Natural killer cell treated with Interleukin-12 subunit alpha and Interleukin-12 subunit beta and Interleukin-15 and Interleukin-18, amount 100 ng/mL, for 72 hours (primary cell): ENCODE data around the gene GPX2. TPM values are rescaled to one million over a fixed set of nuclear protein-coding genes. Genes with fewer than 3 reads are reported as not detected.
"Not testable (repeated sequence)": the region's sequence is repeated elsewhere in the genome, so short reads cannot be mapped to it uniquely, and the experiment has no call there.

Source experiments
- ATAC-seq, 2 donors: fragments of 150-1000 bp; cut with Tn5 transposase in 1 of 2; sonication (Bioruptor Pico), chemical (Tn5 transposase) in 1 of 2; 2 replicates each; pipeline ENCODE4 v1.10.0; 2021
- DNase-seq: peaks from one replicate; pipeline ENCODE4 v3.0.0; 2022; ENCODE audit warnings: low spot score
- H3K27ac Mint-ChIP-seq, 2 donors: 1 replicate in 1 of 2; 2 replicates in 1 of 2; pipeline ENCODE4 v1.8.0; 2022; ENCODE audit warnings: mixed read lengths in 2 of 2, mild to moderate bottlenecking in 1 of 2, moderate library complexity in 1 of 2
- H3K27me3 Mint-ChIP-seq, 2 donors: 1 replicate in 1 of 2; 2 replicates in 1 of 2; pipeline ENCODE4 v1.8.0; 2022; ENCODE audit warnings: mixed read lengths in 2 of 2
- H3K36me3 Mint-ChIP-seq: one replicate; pipeline ENCODE4 v1.8.0; 2022; ENCODE audit warnings: mixed read lengths
- H3K4me1 Mint-ChIP-seq, 2 donors: 1 replicate in 1 of 2; 2 replicates in 1 of 2; pipeline ENCODE4 v1.8.0; 2022; ENCODE audit warnings: low read depth in 2 of 2, mixed read lengths in 2 of 2, mild to moderate bottlenecking in 1 of 2
- H3K4me3 Mint-ChIP-seq: one replicate; pipeline ENCODE4 v1.8.0; 2022; ENCODE audit warnings: mixed read lengths
- H3K9me3 Mint-ChIP-seq: 2 replicates; pipeline ENCODE4 v1.8.0; 2022; ENCODE audit warnings: mixed read lengths
- total RNA-seq, 2 donors: library from RNA; stranded (reverse); gene quantifications; one replicate each; pipeline ENCODE4 v1.2.3, GENCODE V29; 2022

The GPX2 gene
- total RNA-seq, 2 donors from 2014 or later = not detected

GRCh38 chr14:64926398-64926995 is 16.0 kb downstream of the GPX2 start:
- H3K27me3 Mint-ChIP-seq = no peaks in the 10 kb centered on the region
- H3K27ac Mint-ChIP-seq = no peak overlapping the region
- peaks cover 6 to 12% of the 10 kb centered on the region in 2 donors for H3K4me1 Mint-ChIP-seq
- peaks cover 10% of the 10 kb centered on the region for H3K36me3 Mint-ChIP-seq
- H3K9me3 Mint-ChIP-seq = no peaks in the 10 kb centered on the region
- DNase-seq = no peak
- ATAC-seq = no peak
- peak overlapping the region; percentile 7 for H3K4me3 Mint-ChIP-seq

GRCh38 chr14:64923015-64923414 is 19.5 kb downstream of the GPX2 start:
- H3K27me3 Mint-ChIP-seq = no peaks in the 10 kb centered on the region
- ATAC-seq (no peak), DNase-seq (no peak)
- no peaks in the 10 kb centered on the region for H3K9me3 Mint-ChIP-seq
- no peak overlapping the region for H3K4me3 Mint-ChIP-seq
- H3K4me1 Mint-ChIP-seq = peaks cover 13 to 21% of the 10 kb centered on the region in 2 donors
- H3K36me3 Mint-ChIP-seq = peaks cover 10% of the 10 kb centered on the region
- no peak overlapping the region for H3K27ac Mint-ChIP-seq

GRCh38 chr14:64920465-64920864 is 22.1 kb downstream of the GPX2 start:
- Mint-ChIP-seq H3K36me3 (peaks cover 6% of the 10 kb centered on the region), H3K9me3 (no peaks in the 10 kb centered on the region), H3K27ac (peak overlapping the region in 1 of 2 donors; percentile 36), H3K4me3 (no peak overlapping the region), H3K27me3 (no peaks in the 10 kb centered on the region), H3K4me1 (peaks cover 26 to 37% of the 10 kb centered on the region in 2 donors)
- DNase-seq (no peak), ATAC-seq (no peak)

- Mint-ChIP-seq H3K4me1 (peaks cover 33 to 45% of the 10 kb centered on the region in 2 donors), H3K4me3 (no peak overlapping the region), H3K27me3 (no peaks in the 10 kb centered on the region), H3K36me3 (peaks cover 4% of the 10 kb centered on the region), H3K9me3 (no peaks in the 10 kb centered on the region), H3K27ac (no peak overlapping the region)
- ATAC-seq (no peak), DNase-seq (no peak)
Observed at GRCh38 chr14:64919618-64920017, 22.9 kb downstream of the GPX2 start.

GRCh38 chr14:64919215-64919614 is 23.3 kb downstream of the GPX2 start:
- H3K27ac Mint-ChIP-seq = no peak overlapping the region
- DNase-seq (no peak), ATAC-seq (no peak)
- no peak overlapping the region for H3K4me3 Mint-ChIP-seq
- peaks cover under 1% of the 10 kb centered on the region for H3K36me3 Mint-ChIP-seq
- peaks cover 34 to 47% of the 10 kb centered on the region in 2 donors for H3K4me1 Mint-ChIP-seq
- no peaks in the 10 kb centered on the region for H3K9me3 Mint-ChIP-seq
- no peaks in the 10 kb centered on the region for H3K27me3 Mint-ChIP-seq

DNA sequence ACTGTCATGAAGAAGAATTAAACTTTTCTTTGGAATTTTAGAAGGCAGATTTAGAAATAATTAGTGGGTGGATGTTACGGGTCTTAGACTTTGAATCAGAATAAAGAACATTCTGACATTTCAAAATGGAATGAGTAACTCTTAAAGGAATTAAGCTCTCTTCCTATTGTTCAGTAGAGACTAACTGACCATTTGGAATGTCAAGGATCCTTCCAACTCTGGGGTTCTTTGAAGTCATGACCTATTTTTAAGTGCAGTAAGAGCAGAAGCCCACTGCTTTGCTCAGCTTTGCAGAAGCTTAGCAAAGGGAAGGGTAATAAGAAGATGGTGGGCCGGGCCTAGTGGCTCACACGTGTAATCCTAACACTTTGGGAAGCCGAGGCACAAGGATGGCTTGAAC is 24.3 kb downstream of the GPX2 start:
- no peak overlapping the region for H3K4me3 Mint-ChIP-seq
- peaks cover 38 to 53% of the 10 kb centered on the region in 2 donors for H3K4me1 Mint-ChIP-seq
- H3K36me3 Mint-ChIP-seq = no peaks in the 10 kb centered on the region
- DNase-seq (no peak), ATAC-seq (no peak)
- H3K9me3 Mint-ChIP-seq = no peaks in the 10 kb centered on the region
- H3K27ac Mint-ChIP-seq = peak overlapping the region; percentile 11 to 32
- no peaks in the 10 kb centered on the region for H3K27me3 Mint-ChIP-seq

DNA sequence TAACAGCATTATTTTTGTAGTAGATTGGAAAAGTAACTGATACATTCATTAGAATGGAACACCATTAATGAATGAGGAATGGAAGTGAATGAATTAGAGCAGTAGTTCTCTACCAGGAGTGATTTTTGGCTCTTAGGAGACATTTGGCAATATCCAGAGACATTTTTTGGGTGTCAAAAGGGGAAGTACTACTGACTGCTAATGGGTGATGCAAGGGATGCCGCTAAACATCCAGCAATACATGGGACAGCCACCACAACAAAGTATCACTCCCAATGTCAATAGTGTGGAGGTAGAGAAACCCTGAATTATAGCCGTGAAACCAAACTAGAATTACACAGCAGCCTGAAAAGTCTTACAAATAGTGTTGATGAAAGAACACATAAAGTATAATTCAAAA is 26.7 kb downstream of the GPX2 start:
- Mint-ChIP-seq H3K4me1 (peaks cover 34 to 53% of the 10 kb centered on the region in 2 donors), H3K36me3 (no peaks in the 10 kb centered on the region), H3K4me3 (peak overlapping the region; percentile 97), H3K27me3 (peaks cover 0 to 2% of the 10 kb centered on the region in 2 donors), H3K27ac (peak overlapping the region; percentile 97 to 99), H3K9me3 (no peaks in the 10 kb centered on the region)
- ATAC-seq (no peak), DNase-seq (no peak)

DNA sequence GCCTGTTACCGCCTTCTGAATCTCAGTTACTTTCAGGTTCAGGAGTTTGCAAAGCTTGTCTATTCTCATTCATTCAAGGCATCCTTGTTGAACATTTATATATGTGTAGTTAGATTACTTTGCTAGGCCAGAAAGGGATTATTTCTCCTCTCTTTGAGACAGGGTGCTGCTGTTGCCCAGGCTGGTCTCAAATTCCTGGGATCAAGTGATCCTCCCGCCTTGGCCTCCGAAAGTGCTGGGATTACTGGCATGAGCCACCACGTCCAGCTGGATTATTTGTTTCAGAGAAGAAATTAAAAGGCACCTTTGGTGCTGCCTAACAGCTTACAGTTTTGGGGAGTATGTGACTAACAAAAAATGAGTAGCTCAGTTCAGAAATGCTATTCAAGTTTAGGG is 27.5 kb downstream of the GPX2 start:
- H3K4me3 Mint-ChIP-seq = peak overlapping the region; percentile 97
- H3K9me3 Mint-ChIP-seq = no peaks in the 10 kb centered on the region
- H3K27me3 Mint-ChIP-seq = peaks cover 0 to 2% of the 10 kb centered on the region in 2 donors
- H3K4me1 Mint-ChIP-seq = peaks cover 30 to 46% of the 10 kb centered on the region in 2 donors
- no peaks in the 10 kb centered on the region for H3K36me3 Mint-ChIP-seq
- DNase-seq (no peak), ATAC-seq (no peak)
- peak overlapping the region; percentile 97 to 99 for H3K27ac Mint-ChIP-seq

DNA sequence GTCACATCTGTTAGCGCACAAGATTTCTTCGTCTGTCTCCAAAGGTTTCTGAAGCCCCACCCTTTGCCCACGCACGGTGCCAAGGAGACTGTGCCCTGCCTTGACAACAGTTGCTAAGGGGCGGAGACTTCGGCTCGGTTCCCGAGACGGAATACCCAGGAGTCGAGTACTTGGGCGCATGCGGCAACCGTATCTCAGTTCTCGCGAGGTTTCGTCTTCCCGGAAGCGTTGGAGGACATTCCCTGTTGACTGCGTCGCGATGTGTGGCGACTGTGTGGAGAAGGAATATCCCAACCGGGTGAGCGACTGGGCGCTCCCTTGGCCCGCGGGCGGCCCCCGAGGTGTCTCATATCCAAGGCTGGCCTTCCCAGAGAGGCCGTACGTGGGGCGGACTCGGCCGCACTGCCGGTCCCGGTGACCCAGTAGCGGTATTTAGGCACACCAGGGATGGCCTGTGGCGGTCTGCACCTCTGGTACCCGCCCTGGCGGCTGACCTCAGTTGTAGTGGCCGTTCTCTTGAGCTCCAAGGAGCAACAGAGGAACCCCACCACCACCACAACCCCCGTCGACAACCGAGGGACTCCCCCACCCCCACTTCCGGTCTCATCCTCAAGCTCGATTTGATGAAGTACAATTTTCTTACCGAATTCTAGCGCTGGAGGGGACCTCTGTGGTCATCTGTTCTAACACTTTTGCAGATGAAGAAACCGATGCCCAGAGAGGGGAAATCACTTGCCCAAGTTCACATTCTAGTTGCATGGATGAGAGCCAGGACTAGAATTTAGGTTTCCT is 28.1 kb downstream of the GPX2 start, which contains the start of gene CHURC1:
Gene CHURC1, plus strand, starts transcription at position 219 of the 792 bp plus-strand sequence. Its CDS starts 41 bp downstream, at position 260.
- ATAC-seq (peak; percentile 97 to 98), DNase-seq (peak; percentile 98)
- Mint-ChIP-seq H3K4me3 (peak within 1 kb of the TSS; percentile 97), H3K4me1 (peaks cover 30 to 42% of the 10 kb centered on the region in 2 donors), H3K27ac (peak within 1 kb of the TSS; percentile 97 to 99), H3K9me3 (no peaks in the 10 kb centered on the region), H3K36me3 (no peaks in the 10 kb centered on the region), H3K27me3 (peaks cover 0 to 5% of the 10 kb centered on the region in 2 donors)

GRCh38 chr14:64913477-64913876 is 29.1 kb downstream of the GPX2 start:
- H3K27me3 Mint-ChIP-seq, DNase-seq, H3K36me3 Mint-ChIP-seq, ATAC-seq, H3K9me3 Mint-ChIP-seq: not testable (repeated sequence)
- Mint-ChIP-seq H3K4me1 (peaks cover 30 to 42% of the 10 kb centered on the region in 2 donors), H3K27ac (peak overlapping the region; percentile 97 to 99), H3K4me3 (peak overlapping the region; percentile 97)

DNA sequence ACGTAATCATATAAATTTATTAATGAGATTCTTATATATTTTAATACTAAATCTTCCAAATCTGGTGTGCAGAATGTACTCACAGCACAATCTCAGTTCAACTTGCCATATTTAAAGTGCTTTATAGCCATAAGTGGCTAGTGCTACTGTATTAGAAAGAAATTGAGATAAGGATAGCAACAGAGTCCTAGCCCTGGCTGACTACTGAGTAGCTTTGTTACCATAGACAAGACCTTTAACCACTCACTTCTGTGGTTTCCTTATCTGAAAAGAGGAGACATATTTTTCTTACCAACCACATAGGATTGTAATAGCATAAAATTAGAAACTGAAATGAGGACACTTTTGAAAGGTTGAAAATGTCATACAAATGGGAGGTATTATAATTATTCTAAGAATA is 30.3 kb downstream of the GPX2 start:
- H3K4me3 Mint-ChIP-seq = no peak overlapping the region
- H3K4me1 Mint-ChIP-seq = peaks cover 24 to 31% of the 10 kb centered on the region in 2 donors
- no peaks in the 10 kb centered on the region for H3K9me3 Mint-ChIP-seq
- DNase-seq (no peak), ATAC-seq (no peak)
- H3K27ac Mint-ChIP-seq = no peak overlapping the region
- H3K36me3 Mint-ChIP-seq = no peaks in the 10 kb centered on the region
- peaks cover 5 to 8% of the 10 kb centered on the region in 2 donors for H3K27me3 Mint-ChIP-seq

- Mint-ChIP-seq H3K27me3 (peaks cover 13 to 14% of the 10 kb centered on the region in 2 donors), H3K4me3 (no peak overlapping the region), H3K36me3 (no peaks in the 10 kb centered on the region), H3K27ac (no peak overlapping the region), H3K9me3 (no peaks in the 10 kb centered on the region), H3K4me1 (peaks cover 17 to 21% of the 10 kb centered on the region in 2 donors)
- DNase-seq (no peak), ATAC-seq (no peak)
Observed at GRCh38 chr14:64910847-64911495, 31.6 kb downstream of the GPX2 start.

GRCh38 chr14:64906022-64906421 is 36.5 kb downstream of the GPX2 start:
- Mint-ChIP-seq H3K27me3 (peaks cover 18 to 28% of the 10 kb centered on the region in 2 donors), H3K27ac (no peak overlapping the region), H3K9me3 (no peaks in the 10 kb centered on the region), H3K36me3 (no peaks in the 10 kb centered on the region), H3K4me1 (no peaks in the 10 kb centered on the region), H3K4me3 (no peak overlapping the region)
- DNase-seq = no peak
- ATAC-seq = no peak

DNA sequence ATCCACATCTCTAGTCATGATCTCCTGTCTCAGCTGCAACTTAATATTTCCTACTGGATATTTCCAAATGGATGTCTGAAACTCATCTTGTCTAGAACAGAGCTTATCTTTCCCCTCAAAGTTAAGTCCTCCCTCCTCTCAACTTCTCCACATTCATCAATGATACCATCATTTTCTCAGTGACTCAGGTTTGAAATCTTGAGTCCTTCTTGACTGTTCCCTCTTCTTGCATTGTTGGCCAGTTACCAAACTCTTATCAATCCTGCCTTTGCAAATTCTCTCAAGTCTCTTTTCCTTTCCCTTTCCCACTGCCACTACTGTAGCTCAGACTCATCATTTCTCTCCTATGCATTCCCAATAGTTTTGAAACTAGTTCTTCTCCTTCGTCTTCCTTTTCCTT is 42.6 kb downstream of the GPX2 start:
- H3K36me3 Mint-ChIP-seq = no peaks in the 10 kb centered on the region

More for the DNA sequence above, 42.6 kb downstream of the GPX2 start:
- ATAC-seq (no peak), DNase-seq (no peak)
- no peaks in the 10 kb centered on the region for H3K4me1 Mint-ChIP-seq
- H3K27ac Mint-ChIP-seq = no peak overlapping the region
- peaks cover 13 to 21% of the 10 kb centered on the region in 2 donors for H3K27me3 Mint-ChIP-seq
- no peaks in the 10 kb centered on the region for H3K9me3 Mint-ChIP-seq
- no peak overlapping the region for H3K4me3 Mint-ChIP-seq
